Neutrophil (primary cell): ENCODE results near the gene RNF166.

Experiments
- H3K27ac ChIP-seq: fragments of 200-600 bp; sonication (generic); 2 replicates; pipeline ENCODE4 v1.5.1; 2016; ENCODE audit warnings: mild to moderate bottlenecking, moderate library complexity
- H3K27me3 ChIP-seq: fragments of 200-600 bp; sonication (generic); 2 replicates; pipeline ENCODE4 v1.6.0; 2016; ENCODE audit warnings: mild to moderate bottlenecking
- H3K36me3 ChIP-seq: fragments of 200-600 bp; sonication (generic); 2 replicates; pipeline ENCODE4 v1.5.1; 2017
- H3K4me1 ChIP-seq, 2 experiments: fragments of 200-600 bp in 1 of 2; sonication (generic) in 1 of 2; 1 replicate in 1 of 2; 2 replicates in 1 of 2; pipeline versions ENCODE4 v1.5.1 to v1.6.1; 2013 to 2016; ENCODE audit warnings: low read depth in 1 of 2, low read length in 1 of 2, mild to moderate bottlenecking in 1 of 2, moderate library complexity in 1 of 2; ENCODE audit not compliant: control insufficient read depth in 1 of 2, insufficient read depth in 1 of 2
- H3K4me3 ChIP-seq, 2 experiments: fragments of 200-600 bp in 1 of 2; sonication (generic) in 1 of 2; 1 replicate in 1 of 2; 2 replicates in 1 of 2; pipeline ENCODE4 v1.5.1; 2013 to 2016; ENCODE audit warnings: low read depth in 1 of 2, low read length in 1 of 2, mild to moderate bottlenecking in 1 of 2, moderate library complexity in 1 of 2
- H3K9me3 ChIP-seq: fragments of 200-600 bp; sonication (generic); 2 replicates; pipeline ENCODE4 v1.5.1; 2016
- CTCF ChIP-seq: fragments of 200-600 bp; sonication (generic); IDR thresholded peaks from 2 replicates; pipeline ENCODE4 v1.5.1; 2016; ENCODE audit warnings: antibody characterized with exemption

Gene RNF166

GRCh38 chr16:88724855-88725555 lies 18.8 kb upstream of the RNF166 start:
- Histone ChIP-seq H3K4me3 (no peak overlapping the region), H3K27ac (no peak overlapping the region), H3K27me3 (no peaks in the 10 kb centered on the region), H3K4me1 (no peaks in the 10 kb centered on the region), H3K36me3 (peaks cover 65% of the 10 kb centered on the region), H3K9me3 (no peaks in the 10 kb centered on the region)
- no peak for TF ChIP-seq CTCF

GRCh38 chr16:88723911-88724310 lies 17.7 kb upstream of the RNF166 start:
- Histone ChIP-seq H3K4me1 (no peaks in the 10 kb centered on the region), H3K27me3 (no peaks in the 10 kb centered on the region), H3K4me3 (no peak overlapping the region), H3K9me3 (no peaks in the 10 kb centered on the region), H3K36me3 (peaks cover 74% of the 10 kb centered on the region), H3K27ac (no peak overlapping the region)
- no peak for TF ChIP-seq CTCF

DNA sequence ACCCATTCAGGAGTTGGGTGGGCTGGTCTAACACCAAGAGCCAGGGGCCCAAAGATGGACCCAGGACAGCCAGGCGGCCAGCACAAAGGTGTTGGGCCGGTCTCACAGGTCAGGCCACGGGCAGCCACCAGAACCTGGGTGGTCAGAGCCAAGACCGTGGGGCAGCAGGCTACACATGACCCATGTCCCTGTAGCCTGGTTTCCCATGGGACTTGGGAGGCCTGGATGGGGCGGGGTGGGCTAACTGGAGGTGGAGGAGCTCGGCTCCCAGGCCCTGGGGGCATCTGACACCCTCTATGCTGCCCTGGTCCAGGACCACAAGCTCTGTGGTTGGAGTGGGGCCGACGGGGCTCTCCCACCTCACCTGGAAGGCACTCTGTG lies 17.3 kb upstream of the RNF166 start:
- no peaks in the 10 kb centered on the region for H3K4me1 ChIP-seq
- no peaks in the 10 kb centered on the region for H3K27me3 ChIP-seq
- H3K36me3 ChIP-seq, result peaks cover 78% of the 10 kb centered on the region
- TF ChIP-seq CTCF, result no peak
- no peaks in the 10 kb centered on the region for H3K9me3 ChIP-seq
- no peak overlapping the region for H3K27ac ChIP-seq
- no peak overlapping the region for H3K4me3 ChIP-seq

DNA sequence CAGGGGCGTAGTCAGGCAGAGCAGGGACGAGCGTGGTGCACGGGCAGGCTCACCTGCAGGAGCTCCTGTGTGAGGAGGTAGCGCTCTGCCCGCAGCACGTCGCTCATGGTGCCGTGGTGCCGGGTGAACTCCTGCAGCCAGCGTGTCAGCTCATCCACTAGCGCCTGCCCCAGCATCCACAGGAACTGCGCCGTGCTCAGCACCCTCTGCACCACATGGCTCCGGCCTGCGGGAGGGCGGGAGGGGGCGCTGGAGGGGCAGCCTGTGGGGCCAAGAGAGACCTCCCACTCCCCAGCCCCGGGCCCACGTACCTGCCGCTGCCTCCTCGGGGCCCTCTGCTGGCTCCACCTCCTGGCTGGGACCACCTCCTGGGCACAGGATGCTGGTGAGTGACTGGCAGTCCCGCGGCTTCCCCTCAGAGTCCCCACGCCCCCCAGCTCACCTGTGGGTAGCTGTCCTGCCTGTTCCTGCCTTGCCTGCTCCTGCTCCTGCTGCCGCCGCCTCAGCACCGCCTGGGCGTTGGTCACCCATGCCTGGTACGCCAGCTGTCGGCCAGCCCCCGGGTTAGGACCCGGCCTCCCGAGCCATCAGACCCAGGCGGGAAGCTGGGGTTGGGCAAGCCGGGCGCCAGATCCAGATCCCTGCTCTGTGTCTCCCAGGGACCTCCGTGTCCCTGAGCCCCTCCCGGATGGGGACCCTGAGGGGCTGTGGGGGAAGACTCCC lies 16.7 kb upstream of the RNF166 start:
- H3K36me3 ChIP-seq, result peaks cover 78% of the 10 kb centered on the region
- H3K27me3 ChIP-seq, result no peaks in the 10 kb centered on the region
- H3K4me3 ChIP-seq, result no peak overlapping the region
- H3K9me3 ChIP-seq, result no peaks in the 10 kb centered on the region
- H3K27ac ChIP-seq, result no peak overlapping the region
- no peak for TF ChIP-seq CTCF
- H3K4me1 ChIP-seq, result no peaks in the 10 kb centered on the region

GRCh38 chr16:88721815-88722755 lies 15.9 kb upstream of the RNF166 start:
- Histone ChIP-seq H3K36me3 (peaks cover 74% of the 10 kb centered on the region), H3K4me1 (no peaks in the 10 kb centered on the region), H3K27me3 (no peaks in the 10 kb centered on the region), H3K4me3 (no peak overlapping the region), H3K9me3 (no peaks in the 10 kb centered on the region), H3K27ac (no peak overlapping the region)
- TF ChIP-seq CTCF, result no peak
